GM12874 (cell line): ENCODE data around the gene DPYD.

Experiments used
- TF ChIP-seq, protein P1 (sequence below): IDR thresholded peaks from 2 replicates; pipeline ENCODE4 v1.5.1; 2011; ENCODE audit warnings: low read depth, mild to moderate bottlenecking, control low read depth, low read length, moderate library complexity; ENCODE audit not compliant: insufficient read depth

DPYD gene

DNA sequence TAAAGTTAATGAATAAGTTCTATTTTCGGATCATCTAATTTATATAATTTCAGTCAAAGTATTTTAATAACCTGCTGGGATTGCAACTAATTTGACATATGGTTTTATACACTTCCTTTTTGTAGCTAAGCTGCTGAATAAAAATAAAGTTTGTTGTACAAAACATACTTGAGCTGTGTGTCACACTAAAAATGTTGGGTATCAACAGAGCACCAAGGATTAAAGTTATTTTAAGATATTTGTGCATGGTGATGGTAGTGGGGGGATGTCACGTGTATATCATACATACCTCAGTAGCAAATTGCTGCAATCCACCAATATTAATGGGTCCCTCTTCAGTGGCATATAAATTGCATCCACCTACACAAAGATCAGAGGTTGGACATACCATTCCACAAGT, 199.6 kb downstream of the DPYD start:
- TF ChIP-seq, protein P1, sequence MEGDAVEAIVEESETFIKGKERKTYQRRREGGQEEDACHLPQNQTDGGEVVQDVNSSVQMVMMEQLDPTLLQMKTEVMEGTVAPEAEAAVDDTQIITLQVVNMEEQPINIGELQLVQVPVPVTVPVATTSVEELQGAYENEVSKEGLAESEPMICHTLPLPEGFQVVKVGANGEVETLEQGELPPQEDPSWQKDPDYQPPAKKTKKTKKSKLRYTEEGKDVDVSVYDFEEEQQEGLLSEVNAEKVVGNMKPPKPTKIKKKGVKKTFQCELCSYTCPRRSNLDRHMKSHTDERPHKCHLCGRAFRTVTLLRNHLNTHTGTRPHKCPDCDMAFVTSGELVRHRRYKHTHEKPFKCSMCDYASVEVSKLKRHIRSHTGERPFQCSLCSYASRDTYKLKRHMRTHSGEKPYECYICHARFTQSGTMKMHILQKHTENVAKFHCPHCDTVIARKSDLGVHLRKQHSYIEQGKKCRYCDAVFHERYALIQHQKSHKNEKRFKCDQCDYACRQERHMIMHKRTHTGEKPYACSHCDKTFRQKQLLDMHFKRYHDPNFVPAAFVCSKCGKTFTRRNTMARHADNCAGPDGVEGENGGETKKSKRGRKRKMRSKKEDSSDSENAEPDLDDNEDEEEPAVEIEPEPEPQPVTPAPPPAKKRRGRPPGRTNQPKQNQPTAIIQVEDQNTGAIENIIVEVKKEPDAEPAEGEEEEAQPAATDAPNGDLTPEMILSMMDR, result no peak

- TF ChIP-seq, protein P1, result no peak
Measured at GRCh38 chr1:97712980-97713379, 207.9 kb downstream of the DPYD start.

- TF ChIP-seq, protein P1, result no peak
Measured at GRCh38 chr1:97711858-97712257, 209.0 kb downstream of the DPYD start.

GRCh38 chr1:97693601-97694000, 227.2 kb downstream of the DPYD start:
- TF ChIP-seq, protein P1, result no peak

- TF ChIP-seq, protein P1, result no peak
Measured at GRCh38 chr1:97691325-97691724, 229.5 kb downstream of the DPYD start.

GRCh38 chr1:97685360-97685759, 235.5 kb downstream of the DPYD start:
- TF ChIP-seq, protein P1, result no peak

DNA sequence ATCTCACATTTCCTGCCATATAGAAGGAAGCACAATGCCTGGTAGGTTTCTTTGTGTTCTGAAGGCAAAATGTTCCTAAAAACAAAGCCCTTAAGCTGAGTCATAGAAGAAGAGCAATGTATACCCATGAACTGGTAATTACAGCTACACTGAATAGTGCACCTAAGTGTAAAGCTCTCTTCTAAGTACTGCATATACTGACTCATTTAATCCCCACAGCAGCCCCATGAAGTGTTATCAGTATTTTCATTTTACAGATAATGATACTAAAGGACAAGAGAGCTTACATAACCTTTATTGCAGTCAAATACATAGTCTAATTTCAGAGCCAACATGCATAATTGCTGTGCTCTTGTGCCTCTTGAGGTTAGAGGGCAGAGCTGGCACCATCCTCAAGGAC, 239.9 kb downstream of the DPYD start:
- TF ChIP-seq, protein P1, result no peak

DNA sequence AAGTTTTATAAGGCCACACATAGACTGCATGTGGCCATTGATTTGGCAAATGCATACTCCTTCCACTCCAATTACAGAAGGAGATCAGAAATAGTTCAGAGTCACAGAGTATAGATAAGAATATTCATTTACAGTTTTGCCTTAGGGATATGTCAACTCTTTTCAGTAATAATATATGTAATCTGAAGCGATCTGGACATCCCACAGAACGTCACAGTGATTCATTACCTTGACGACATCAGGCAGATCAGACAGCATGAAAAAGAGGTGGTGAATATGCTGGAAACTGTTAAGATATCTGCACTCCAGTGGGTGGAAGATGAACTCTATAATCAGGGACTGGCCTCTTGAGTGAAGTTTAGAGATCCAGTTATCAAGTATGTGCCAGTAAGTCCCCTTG, 240.4 kb downstream of the DPYD start:
- TF ChIP-seq, protein P1, result no peak
